Pancreas (tissue), 10 donors: ENCODE measurements around the gene ADGRD2. TPM values are rescaled to one million over a fixed set of nuclear protein-coding genes. Genes with fewer than 3 reads are reported as not detected.

Experiments
- ATAC-seq, 4 donors: fragments of 200-7000 bp; cut with Tn5 transposase; one replicate each; pipeline versions ENCODE4 v1.8.0 to v1.9.1; 2020; ENCODE audit warnings: mild to moderate bottlenecking in 4 of 4, moderate library complexity in 4 of 4
- DNase-seq, 6 donors: peaks; one replicate each; pipeline ENCODE4 v3.0.0-alpha.2; 2020
- FAIRE-seq: peaks from 2 replicates; lab custom pipeline; 2012; peaks lifted over from hg19 to GRCh38; lab: Jason Lieb, UNC
- H3K27ac ChIP-seq, 4 donors: fragments of 200-600 bp; sonication (generic); 1 replicate in 3 of 4; 2 replicates in 1 of 4; pipeline versions ENCODE4 v1.5.0 to v1.8.0; 2020
- H3K27me3 ChIP-seq, 4 donors: fragments of 200-600 bp; one replicate each; pipeline ENCODE4 v1.8.0; 2021
- H3K36me3 ChIP-seq, 3 donors: fragments of 200-600 bp; sonication (generic) in 1 of 3; one replicate each; pipeline versions ENCODE4 v1.5.0 to v1.8.0; 2020 to 2021
- H3K4me1 ChIP-seq, 3 donors: fragments of 200-600 bp; one replicate each; pipeline ENCODE4 v1.8.0; 2021
- H3K4me3 ChIP-seq, 4 donors: fragments of 200-600 bp; sonication (generic) in 2 of 4; one replicate each; pipeline versions ENCODE4 v1.5.0 to v1.8.0; 2020 to 2021
- H3K9me3 ChIP-seq, 4 donors: fragments of 200-600 bp; one replicate each; pipeline ENCODE4 v1.8.0; 2021
- CTCF ChIP-seq, 4 donors: fragments of 200-600 bp; sonication (generic) in 3 of 4; IDR thresholded peaks; one replicate each; pipeline versions ENCODE4 v1.5.0 to v1.8.0; 2021; ENCODE audit warnings: antibody characterized with exemption in 4 of 4
- WGBS, 2 donors: extraction: QIAGEN DNeasy Blood & Tissue Kit; methylation state at CpG; one replicate each; pipeline ENCODE4 v1.1.7; 2013; 5-methylcytosine and 5-hydroxymethylcytosine counted together
- intact Hi-C, 3 donors: fragments of 100-400 bp; cut with DNase I; formaldehyde crosslinking; loops; one replicate each; pipeline versions ENCODE4 v1.11.1 to v1.14.2; 2022
- polyA plus RNA-seq, 2 donors: library from polyadenylated mRNA; stranded (reverse); fragments of 200-250 nt; gene quantifications; one replicate each; pipeline ENCODE4 v1.2.3, GENCODE V29; 2013
- total RNA-seq, 6 donors: library from RNA; stranded (reverse); fragmentation: NEBNext Ultra II Directional in 4 of 6; extraction: Animal tissue kit (Norgen Biotek cat#: 25700) in 4 of 6; gene quantifications; one replicate each; pipeline versions ENCODE4 v1.2.1 to v1.2.4, GENCODE V29; 2021 to 2023
- donor health status: healthy with polysubstance abuse.
- donor health status: DM: no; HTN: no; CAD: no; lungs with moderate emphysema.
- donor health status: DM: no; HTN: no; CAD: no.
- donor health status: control.
- donor health status: control.
- donor health status: Bipolar disorder and iron deficiency.
- donor health status: DM: yes; HTN: yes; CAD: no.
- donor health status: DM: no; HTN: no; CAD: no.
- donor health status: DM: no; HTN: no; CAD: no.
- donor health status: DM: yes; HTN: yes; CAD: no.

Gene ADGRD2
- total and polyA plus RNA-seq, 8 donors, result 0.23 TPM; not detected in 7

- DNase-seq (no peak), ATAC-seq (no peak), FAIRE-seq (no peak)
- no peaks in the 10 kb centered on the region for H3K9me3 ChIP-seq
- intact Hi-C loops, result no loop called here
- no peak overlapping the region for H3K27ac ChIP-seq
- H3K4me3 ChIP-seq, result no peak overlapping the region
- TF ChIP-seq CTCF (IDR thresholded peaks at IDR 0.05), result no peak
- WGBS, 2 donors, result 91% methylated on average over 11 of the region's 11 CpGs
- peaks cover 0 to 15% (median 3%) of the 10 kb centered on the region in 4 donors for H3K27me3 ChIP-seq
- no peaks in the 10 kb centered on the region for H3K36me3 ChIP-seq
- H3K4me1 ChIP-seq, result peaks cover 0 to 4% (median 3%) of the 10 kb centered on the region in 3 donors
Measured at GRCh38 chr9:124507880-124508423, 57.7 kb downstream of the ADGRD2 start.

- FAIRE-seq (no peak), ATAC-seq (no peak), DNase-seq (no peak)
- H3K36me3 ChIP-seq, result no peaks in the 10 kb centered on the region
- no peaks in the 10 kb centered on the region for H3K27me3 ChIP-seq
- H3K4me1 ChIP-seq, result no peaks in the 10 kb centered on the region
- TF ChIP-seq CTCF (IDR thresholded peaks at IDR 0.05), result no peak
- WGBS, 2 donors, result 71 to 77% methylated on average over 9 of the region's 9 CpGs
- H3K27ac ChIP-seq, result no peak overlapping the region
- intact Hi-C loops, result no loop called here
- H3K9me3 ChIP-seq, result no peaks in the 10 kb centered on the region
- H3K4me3 ChIP-seq, result no peak overlapping the region
Measured at GRCh38 chr9:124510650-124511425, 60.6 kb downstream of the ADGRD2 start.

- ATAC-seq, result no peak
- 79 to 80% methylated on average over 6 of the region's 6 CpGs for WGBS, 2 donors
Measured at GRCh38 chr9:124511426-124511840, 61.2 kb downstream of the ADGRD2 start.

GRCh38 chr9:124511891-124512805 lies 61.9 kb downstream of the ADGRD2 start:
- peak in 1 of 6 donors; percentile 47 for DNase-seq
- 33 to 34% methylated on average over 23 of the region's 23 CpGs for WGBS, 2 donors
- intact Hi-C loops, result no loop called here

More at GRCh38 chr9:124511426-124511840, 61.2 kb downstream of the ADGRD2 start:
- peak in 1 of 6 donors; percentile 39 for DNase-seq
- no peaks in the 10 kb centered on the region for H3K9me3 ChIP-seq
- FAIRE-seq, result no peak
- intact Hi-C loops, result no loop called here
- H3K4me3 ChIP-seq, result no peak overlapping the region
- H3K27me3 ChIP-seq, result no peaks in the 10 kb centered on the region
- TF ChIP-seq CTCF (IDR thresholded peaks at IDR 0.05), result no peak
- H3K27ac ChIP-seq, result no peak overlapping the region
- no peaks in the 10 kb centered on the region for H3K36me3 ChIP-seq
- H3K4me1 ChIP-seq, result no peaks in the 10 kb centered on the region

More at GRCh38 chr9:124511891-124512805, 61.9 kb downstream of the ADGRD2 start:
- Histone ChIP-seq H3K4me1 (no peaks in the 10 kb centered on the region), H3K4me3 (no peak overlapping the region), H3K36me3 (no peaks in the 10 kb centered on the region), H3K27me3 (no peaks in the 10 kb centered on the region), H3K27ac (no peak overlapping the region), H3K9me3 (no peaks in the 10 kb centered on the region)
- ATAC-seq, result peak in 2 of 4 donors; percentile 12 to 41
- no peak for FAIRE-seq
- TF ChIP-seq CTCF (IDR thresholded peaks at IDR 0.05), result no peak
